ENCODE results near the gene SLC27A6.
"Not testable (repeated sequence)": the region's sequence is repeated elsewhere in the genome, so short reads cannot be mapped to it uniquely, and the experiment has no call there.

SLC27A6 gene

DNA sequence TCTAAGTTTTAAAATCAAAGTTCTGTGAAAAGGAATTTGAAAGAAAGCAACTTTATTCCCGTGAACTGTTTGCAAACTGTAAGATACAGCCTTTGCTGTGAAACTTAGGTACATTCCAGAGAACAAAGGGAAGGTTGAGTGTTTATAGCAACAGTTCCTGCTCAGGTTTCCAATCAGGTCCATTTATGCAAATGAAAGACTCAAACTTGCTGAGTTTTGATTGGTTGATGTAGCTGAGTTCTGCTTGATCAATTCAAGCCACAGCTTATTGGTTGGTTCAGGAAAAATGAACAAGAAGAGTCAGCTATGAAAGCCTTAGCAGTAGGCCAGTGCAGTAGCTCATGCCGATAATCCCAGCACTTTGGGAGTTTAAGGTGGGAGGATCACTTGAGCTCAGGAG lies 37.9 kb downstream of the SLC27A6 start:
- no peak for DNase-seq

DNA sequence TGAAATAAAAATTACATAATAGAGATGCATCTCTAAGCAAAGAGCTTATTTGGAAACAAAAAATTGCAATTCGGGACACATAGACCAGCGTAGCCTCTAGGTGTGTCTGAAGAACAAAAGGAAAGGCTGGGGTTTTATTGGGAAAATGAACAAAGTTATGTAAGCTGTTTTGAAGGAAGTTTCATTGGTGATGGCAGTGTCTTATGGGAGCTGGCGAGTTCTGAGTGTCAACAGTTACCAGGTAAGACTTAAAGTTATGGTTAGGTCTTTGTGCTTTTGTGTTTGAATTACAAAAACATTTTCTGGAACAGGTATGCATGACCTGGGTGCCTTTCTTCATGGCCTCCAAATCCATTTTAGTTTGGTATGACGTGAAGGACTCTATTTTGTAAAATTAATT lies 48.9 kb downstream of the SLC27A6 start:
- no peak for DNase-seq

DNA sequence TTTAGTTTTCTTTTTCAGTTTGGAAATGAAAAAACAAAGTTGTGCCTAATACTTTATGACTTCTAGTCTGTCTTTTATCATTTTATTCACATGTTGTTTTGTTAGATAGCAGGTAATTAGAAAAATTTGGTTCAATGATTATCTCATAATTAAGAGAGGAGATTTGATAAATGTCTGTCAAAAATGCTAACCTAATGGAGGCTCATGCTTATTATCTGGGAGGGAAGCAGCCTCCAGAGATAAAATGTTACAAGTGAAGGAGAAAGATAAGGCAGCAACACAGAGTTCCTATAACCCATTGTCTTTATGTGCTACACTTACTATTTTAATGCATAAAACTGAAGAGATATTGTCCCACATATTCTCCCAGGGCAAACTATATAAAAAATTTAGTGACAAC lies 53.5 kb downstream of the SLC27A6 start:
- no peak for DNase-seq

DNA sequence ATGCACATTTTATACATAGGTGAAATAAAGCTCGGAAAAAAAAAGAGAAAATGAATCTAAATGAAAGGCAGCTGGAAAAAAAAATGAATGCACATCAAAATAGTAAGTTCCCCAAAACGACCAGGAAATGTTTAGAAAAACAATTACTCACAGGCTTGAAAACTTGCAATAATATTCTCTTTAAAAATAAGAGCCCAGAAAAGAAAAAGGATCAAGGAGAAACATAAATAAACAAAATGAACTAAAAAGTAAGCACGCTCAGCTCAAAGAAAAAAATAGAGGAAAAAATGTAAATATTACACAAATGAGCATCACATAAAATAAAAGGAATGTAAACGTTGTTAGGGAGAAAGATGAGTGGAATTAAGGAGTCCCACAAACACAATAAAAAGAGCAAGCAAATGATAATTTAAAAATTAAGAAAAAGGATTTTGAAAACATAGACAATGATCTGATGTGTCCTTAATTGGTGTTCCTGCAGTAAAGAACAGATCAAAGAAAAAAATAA lies 54.2 kb downstream of the SLC27A6 start:
- DNase-seq: no peak

DNA sequence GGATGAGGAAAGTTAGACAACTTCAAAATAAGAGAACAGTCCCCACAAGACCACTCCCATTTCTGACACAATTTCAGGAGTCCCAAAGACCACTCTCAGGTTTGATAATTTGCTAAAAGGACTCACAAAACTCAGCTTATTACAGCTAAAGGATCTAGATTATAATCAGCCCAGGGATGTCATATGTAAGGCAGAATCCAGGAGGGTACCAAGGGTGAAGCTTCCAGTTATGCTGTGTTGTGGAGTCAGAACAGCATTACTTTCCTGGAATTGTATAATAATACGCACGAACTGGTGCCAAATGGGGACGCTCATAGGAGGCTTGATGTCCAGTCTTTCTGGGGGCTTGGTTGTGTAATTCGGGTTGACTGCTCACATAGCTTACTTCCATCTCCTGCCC lies 55.4 kb downstream of the SLC27A6 start:
- DNase-seq: no peak

DNA sequence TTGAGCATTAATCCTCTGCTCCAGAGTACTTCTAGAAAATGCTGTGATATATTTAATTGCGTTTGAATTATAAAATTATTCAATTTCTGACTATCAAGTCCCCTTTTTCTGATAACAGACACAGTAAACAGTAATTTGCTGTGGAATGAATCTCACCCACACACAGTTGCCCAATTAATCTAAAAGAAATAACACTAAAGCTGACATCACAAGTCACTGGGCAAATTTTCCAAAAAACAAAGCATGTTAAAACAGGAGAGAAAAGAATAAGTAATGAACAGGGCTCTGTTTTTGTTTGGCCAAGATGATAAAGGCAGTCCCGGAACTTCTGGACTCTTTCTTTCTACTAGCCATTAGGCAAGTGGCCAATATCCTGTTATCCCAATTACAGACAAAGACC lies 56.5 kb downstream of the SLC27A6 start:
- DNase-seq: no peak

DNA sequence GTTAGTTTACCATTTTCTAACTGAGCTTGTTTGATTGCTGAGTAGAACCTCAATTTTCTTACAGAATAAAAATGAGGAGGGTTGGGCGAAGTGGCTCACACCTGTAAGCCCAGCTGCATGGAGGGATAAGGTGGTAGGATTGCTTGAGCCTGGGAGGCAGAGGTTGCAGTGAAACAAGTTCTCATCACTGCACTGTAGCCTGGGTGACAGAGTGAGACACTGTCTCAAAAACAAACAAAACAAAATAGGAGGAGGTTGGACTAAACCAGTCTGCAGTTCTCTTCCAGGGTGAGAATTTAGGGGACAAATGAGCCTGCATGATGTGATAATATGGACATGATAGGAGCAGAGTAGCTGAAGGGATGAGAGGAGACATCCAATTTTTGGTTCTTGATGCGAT lies 57.3 kb downstream of the SLC27A6 start:
- DNase-seq: no peak

DNA sequence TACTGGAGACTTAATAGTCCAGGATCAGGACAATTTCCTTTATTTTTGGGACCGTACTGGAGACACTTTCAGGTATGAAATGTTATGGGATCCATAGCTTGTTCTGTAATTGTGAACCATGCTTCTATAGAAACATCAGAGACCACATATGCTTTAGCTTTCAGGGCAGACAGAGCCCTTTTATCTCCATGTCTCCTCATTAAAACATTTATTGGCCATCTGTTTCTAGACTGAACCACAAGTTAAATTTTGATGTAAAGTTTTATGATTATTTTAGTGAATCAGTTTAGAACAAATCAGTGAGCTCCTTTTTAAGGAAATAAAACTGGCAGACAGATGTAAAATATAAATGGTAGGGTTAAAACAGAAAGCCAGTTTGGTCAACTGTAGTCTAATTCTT lies 62.0 kb downstream of the SLC27A6 start:
- DNase-seq: no peak

DNA sequence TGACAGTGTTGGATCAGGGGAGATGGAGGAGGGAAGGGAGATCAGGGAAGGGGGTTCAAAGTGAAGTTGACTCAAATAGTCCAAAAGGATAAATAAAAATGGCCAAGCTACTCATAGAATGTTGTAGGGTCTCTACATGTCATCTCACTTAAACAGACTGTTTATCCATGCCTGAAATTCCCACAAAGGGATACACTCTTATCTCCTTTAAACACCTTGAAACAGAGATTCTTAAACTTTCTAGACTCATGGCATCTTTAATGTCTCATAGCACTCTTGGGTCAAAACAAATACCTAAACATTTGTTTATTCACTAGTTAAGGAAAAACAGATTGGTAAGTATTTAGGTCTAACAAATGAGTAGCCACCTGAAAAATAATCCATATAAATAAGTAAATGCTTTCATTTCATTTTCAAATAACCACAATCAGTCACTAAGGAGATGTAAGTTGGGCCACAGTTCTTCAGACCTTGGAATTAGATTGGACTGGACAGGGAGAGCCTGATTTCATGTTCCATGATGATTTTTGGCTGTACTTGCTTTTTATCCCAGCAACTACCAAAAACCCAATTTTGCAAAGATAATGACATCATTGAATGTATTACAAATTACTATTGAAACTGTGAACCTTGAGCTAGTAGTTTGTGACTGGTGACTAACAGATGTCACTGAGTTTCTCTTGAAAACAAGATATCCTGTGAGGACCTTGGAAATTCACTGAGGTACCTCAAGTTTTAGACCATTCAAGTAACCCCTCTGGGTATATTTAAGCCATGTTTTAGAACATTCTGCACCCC lies 66.8 kb downstream of the SLC27A6 start:
- DNase-seq: no peak

DNA sequence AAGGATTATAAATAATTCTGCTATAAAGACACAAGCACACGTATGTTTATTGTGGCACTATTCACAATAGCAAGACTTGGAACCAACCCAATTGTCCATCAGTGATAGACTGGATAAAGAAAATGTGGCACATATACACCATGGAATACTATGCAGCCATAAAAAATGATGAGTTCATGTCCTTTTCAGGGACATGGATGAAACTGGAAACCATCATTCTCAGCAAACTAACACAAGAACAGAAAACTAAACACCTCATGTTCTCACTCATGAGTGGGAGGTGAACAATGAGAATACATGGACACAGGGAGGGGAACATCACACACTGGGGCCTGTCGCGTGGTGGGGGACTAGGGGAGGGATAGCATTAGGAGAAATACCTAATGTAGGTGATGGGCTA lies 71.0 kb downstream of the SLC27A6 start:
- DNase-seq: not testable (repeated sequence)

DNA sequence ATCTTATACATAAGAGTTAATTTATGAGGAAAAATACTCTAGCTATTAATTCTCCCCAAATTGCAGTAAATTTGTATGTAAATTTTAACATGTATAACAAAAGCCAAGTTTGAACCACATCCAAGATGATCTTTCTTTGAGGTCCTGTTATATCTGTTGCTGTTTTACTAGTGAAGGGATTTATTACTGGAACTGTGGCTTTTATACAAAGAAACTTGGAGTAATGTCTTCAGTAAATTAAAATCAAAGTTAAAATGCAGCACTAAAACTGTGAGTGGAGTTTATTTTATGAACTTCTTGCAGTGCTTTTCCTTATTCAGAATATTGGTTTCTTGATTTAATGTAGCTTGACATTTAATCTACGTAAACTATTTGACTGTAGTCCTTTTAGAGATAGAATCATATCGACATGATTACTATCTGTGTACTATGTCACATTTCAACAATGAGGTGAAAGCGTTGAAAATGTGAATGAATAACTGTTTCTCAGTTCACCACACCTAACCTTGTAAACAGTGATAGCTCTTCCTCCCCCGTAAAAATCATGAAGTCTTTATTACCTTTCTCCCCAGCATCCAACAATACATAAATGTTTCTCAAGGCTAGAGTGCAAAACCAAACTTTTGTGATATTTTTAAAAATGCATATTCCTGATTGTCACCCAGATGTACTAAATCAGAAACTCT lies 76.1 kb downstream of the SLC27A6 start:
- DNase-seq: no peak

DNA sequence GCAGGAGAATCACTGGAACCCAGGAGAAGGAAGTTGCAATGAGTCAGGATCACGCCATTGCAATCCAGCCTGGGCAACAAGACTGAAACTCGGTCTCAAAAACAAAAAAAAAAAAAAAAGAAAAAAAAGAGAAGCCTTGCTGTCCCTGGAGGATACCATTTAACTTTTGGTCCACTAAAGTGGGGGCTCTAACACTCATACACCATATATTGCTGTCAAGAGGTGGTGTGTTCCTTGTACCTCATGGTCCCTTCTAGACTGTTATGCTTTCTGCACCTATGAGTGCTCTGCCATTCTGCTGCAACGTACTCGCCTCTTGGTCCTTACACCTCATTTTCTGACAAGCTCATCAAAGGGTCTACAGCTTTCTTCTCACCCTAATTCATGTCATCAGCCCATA lies 77.0 kb downstream of the SLC27A6 start:
- DNase-seq: no peak

DNA sequence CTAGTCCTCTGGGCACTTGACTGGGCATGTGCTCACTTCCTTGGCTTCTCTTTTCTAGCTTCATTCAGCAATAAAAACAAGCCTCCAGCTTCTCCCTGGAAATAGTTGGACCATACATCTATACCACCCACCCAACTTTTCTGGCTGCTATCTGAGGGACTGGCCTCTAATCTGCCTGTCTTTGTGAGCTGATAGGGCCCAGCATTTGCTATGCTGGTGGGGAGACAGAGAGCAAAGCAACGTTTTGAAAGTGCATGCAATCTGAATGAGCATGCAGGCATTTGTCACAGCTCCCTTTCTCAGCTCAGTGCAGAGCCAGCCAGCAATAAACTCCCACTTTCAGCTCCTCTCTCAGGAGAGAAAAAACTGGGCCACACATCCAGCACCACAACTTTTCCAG lies 78.6 kb downstream of the SLC27A6 start:
- no peak for DNase-seq

DNA sequence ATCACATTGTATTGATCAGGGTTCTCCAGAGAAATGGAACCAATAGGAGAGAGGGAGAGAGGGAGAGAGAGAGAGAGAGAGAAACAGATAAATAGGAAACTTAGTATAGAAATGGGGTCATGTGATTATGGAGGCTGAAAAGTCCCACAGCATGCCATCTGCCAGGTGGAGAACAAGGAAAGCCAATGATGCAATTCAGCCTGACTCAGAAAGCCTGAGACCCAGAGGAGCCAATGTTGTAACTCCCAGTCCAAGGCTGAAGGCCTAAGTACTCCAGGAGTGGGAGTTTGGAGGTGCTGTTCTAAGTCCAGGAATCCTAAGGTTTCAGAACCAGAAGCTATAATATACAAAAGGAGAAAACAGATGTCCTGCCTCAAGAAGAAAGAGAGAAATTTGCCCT lies 80.9 kb downstream of the SLC27A6 start:
- no peak for DNase-seq

DNA sequence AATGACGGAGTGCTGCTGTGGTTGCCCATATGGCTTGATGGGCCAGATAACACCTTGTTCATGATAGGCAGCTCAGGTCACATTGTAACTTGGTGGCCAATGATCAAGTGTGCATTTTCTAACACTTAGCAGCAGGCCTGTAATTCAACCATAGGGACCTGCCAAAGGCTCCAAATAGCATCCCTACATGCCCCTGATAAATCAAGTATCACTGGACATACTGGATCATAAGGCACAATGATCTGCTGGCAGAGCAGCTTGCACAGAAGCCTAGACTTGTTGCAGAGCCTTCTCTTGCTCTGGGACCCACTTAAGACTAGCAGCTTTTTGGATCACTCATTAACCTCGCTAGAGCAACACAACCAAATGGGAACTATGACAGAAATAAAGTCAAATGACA lies 83.2 kb downstream of the SLC27A6 start:
- DNase-seq: no peak

DNA sequence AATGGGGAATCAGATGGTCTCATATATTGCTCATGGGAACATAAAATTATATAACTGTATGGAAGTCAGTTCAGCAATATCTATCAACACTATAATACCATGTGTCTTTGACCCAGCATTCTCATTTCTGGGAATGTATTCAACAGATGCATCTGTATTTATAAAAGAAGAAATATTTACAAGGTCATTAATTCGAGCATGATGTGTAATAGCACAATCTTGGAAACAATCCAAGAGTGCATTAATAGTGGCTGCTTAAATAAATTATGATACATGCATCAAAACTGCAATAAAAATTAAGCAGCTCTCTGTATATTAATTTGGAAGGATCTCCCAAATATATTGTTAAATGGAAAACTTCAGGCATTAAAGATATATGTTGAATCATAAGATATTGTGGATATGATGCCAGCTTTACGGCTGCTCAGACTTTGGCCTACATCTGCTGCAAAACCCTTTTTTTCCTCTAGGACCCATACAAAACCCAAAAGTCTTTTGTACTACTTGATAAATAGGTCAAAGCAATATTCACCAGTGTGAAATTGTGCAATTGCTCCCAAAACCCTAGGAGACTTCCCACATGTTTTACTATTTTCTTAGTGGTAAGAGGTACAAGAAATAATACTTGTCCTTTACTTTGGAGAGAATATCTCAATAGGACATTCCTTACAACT lies 84.0 kb downstream of the SLC27A6 start:
- DNase-seq: no peak

DNA sequence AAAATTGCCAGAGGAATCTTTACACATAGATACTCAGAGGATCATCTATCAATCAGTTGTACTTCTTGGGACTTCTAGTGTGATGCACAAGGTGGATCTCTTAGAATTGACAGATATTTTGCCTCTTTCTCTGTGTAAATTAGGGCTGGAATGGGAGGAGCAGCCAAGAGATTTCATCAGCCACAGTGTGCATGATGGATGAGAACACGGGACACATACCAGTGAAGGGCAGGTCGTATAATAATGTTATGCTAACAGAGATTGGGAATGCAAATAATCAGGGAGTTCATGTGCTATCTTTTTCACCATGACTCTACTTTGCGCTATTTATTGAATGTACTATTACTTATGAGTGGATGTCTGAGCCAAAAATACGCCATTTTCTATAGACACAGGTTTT lies 86.0 kb downstream of the SLC27A6 start:
- no peak for DNase-seq

DNA sequence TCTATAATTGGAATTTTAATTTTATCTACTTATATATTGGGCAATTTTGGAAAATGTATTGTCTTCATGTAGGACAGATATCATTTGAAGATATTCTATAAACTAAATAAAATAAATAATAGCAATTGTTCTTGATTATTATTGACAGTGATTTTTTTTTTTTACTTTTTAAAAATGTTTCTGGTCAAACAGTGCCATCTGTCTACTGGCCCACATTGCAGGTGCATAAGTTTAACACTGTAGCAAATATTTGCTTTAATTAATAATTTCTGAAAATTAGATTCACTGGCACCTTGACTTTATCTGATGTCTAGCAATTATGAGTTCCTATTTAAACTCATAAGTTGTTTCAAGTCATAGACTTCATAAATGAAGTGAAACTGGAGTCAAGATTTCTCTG lies 88.2 kb downstream of the SLC27A6 start:
- DNase-seq: no peak

DNA sequence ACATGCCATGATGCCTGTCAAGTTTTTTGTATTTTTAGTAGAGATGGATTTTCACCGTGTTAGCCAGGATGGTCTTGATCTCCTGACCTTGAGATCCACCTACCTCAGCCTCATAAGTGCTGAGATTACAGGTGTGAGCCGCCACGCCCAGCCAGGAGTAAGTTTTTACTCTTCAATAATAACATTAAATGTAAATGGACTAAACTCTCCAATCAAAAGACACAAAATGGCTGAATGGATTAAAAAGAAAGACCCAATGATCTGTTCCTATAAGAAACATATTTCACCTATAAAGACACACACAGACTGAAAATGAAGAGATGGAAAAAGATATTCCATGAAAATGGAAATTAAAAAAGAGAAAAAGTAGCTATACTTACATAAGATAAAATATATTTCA lies 92.0 kb downstream of the SLC27A6 start:
- no peak for DNase-seq

DNA sequence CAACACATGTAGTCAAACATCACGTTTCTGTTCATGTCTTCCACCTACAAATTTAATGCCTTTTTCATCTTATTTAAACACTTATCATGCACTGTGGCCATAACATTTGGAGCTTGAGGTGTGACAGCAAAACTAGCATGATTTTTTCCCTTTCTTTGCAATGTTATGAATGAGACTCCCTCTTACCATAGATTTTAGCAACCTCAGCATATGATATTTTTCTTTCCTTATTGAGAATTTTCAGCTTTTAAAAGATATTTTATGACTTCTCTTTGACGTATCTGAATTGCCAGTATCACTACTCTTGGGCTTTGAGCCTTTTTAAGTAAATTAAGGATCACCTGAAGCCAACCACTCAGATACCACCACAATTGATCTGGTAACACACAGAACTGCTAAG lies 96.6 kb downstream of the SLC27A6 start:
- no peak for DNase-seq

DNA sequence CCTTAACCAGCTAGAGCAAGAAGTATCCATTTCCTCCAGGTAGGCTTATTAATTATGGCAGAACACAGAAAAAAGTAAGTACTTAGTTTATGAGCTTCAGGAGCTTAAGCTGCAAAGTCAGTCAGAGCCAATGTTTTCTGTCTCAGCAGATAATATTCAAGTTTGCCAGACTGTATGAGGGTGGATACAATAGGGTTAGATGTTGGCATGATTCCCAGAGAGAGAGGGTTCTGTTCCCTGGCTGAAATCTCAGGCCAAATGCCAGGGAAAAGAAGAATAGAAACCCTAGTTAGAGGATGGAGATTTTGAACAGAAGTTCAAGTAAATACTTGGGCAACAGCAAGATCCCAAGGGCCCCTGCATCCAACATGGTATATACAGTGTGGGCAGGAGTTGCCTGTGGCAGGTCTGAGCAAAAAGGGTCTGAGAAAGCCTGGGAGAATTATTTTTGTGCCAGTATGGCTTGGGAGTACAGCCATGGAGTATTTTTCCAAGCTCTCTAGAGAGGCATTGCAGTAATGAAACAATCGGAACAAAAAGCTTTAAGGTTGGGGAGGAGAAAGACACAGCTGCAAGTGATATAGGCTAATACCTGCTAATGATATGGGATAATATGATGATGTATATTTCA lies 98.3 kb downstream of the SLC27A6 start:
- no peak for DNase-seq

DNA sequence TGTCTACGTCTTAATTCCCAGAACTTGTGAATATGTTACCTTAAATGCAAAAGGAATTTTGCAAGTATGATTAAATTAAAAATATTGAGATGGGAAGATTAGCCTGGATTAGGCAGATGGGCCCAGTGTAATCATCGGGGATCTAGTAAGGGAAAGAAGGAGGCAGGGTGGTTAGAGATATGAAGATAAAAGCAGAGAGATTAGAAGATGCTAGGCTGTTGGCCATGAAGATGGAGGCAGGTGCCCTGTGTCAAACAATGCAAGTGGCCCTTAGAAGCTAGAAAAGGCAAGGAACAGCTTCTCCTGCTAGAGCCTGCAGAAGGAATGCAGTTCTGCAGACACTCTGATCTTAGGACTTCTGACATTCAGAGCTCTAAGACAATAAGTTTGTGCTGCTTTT lies 100.4 kb downstream of the SLC27A6 start:
- DNase-seq: no peak

DNA sequence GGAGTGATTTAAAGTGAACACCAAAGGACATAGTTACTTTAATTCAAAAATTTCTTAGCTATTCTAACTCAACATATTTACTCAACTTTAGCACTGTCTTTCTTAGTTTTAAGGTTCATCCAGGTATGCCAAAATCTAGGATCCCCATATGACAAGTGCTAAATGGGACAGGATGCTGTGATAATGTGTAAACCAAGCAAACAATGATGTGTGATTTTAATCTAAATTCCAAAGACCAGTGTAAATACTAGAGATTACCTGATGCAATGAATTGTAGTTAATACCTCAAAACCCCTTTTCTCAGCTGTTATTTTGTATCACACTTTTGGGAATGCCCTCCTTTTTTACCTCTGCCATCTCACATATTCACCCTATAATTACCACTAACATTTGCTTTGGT lies 102.5 kb downstream of the SLC27A6 start:
- DNase-seq: no peak

DNA sequence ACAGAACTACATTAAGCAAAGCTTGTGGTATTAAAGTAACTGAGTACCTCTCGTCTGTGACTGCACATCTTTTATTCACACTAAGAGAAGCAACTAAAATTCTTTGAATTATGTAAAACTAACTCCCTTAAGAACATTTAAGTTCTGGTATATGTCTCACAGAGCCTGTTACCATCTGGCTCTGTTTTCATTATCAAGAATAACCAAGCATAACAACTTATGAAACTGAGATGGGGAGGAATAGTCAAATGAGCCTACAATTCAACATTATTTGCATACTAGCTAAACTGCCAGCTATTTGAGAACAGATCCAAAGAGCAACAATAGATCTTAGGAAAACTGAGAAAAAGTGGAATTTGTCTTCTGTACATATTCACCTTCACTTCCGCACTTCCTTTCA lies 104.0 kb downstream of the SLC27A6 start:
- no peak for DNase-seq

All from DMS153 (cell line).